ENCODE measurements around the gene UMPS.

Gene UMPS

GRCh38 chr3:124730129-124730940, at the start of gene UMPS:
Gene UMPS, plus strand, starts transcription at chr3:124730452. Its CDS starts 20 bp downstream, at chr3:124730472.
- H3K36me3 Mint-ChIP-seq (ENCODE audit: low read depth): peaks cover 37% of the 10 kb centered on the region
- peak within 1 kb of the TSS; percentile 100 for H3K4me3 Mint-ChIP-seq
- peaks cover 23% of the 10 kb centered on the region for H3K27me3 Mint-ChIP-seq
- H3K9me3 Mint-ChIP-seq: no peaks in the 10 kb centered on the region
- H3K27ac Mint-ChIP-seq: peak within 1 kb of the TSS; percentile 100
- peaks cover 43% of the 10 kb centered on the region for H3K4me1 Mint-ChIP-seq (ENCODE audit: low read depth)

GRCh38 chr3:124680521-124680920, 49.7 kb upstream of the UMPS start:
- Mint-ChIP-seq H3K4me1 (ENCODE audit: low read depth) (no peaks in the 10 kb centered on the region), H3K27ac (no peak overlapping the region), H3K36me3 (ENCODE audit: low read depth) (no peaks in the 10 kb centered on the region), H3K4me3 (no peak overlapping the region), H3K27me3 (peaks cover 4% of the 10 kb centered on the region), H3K9me3 (no peaks in the 10 kb centered on the region)

- no peaks in the 10 kb centered on the region for H3K4me1 Mint-ChIP-seq (ENCODE audit: low read depth)
- H3K27ac Mint-ChIP-seq: no peak overlapping the region
- H3K36me3 Mint-ChIP-seq (ENCODE audit: low read depth): no peaks in the 10 kb centered on the region
- no peak overlapping the region for H3K4me3 Mint-ChIP-seq
- peaks cover 5% of the 10 kb centered on the region for H3K27me3 Mint-ChIP-seq
- H3K9me3 Mint-ChIP-seq: no peaks in the 10 kb centered on the region
These were observed 48.0 kb upstream of the UMPS start for GRCh38 chr3:124682263-124682662.

GRCh38 chr3:124684459-124684858, 45.8 kb upstream of the UMPS start:
- H3K4me3 Mint-ChIP-seq: no peak overlapping the region
- no peaks in the 10 kb centered on the region for H3K9me3 Mint-ChIP-seq
- peaks cover 6% of the 10 kb centered on the region for H3K4me1 Mint-ChIP-seq (ENCODE audit: low read depth)
- H3K27ac Mint-ChIP-seq: no peak overlapping the region
- H3K36me3 Mint-ChIP-seq (ENCODE audit: low read depth): no peaks in the 10 kb centered on the region
- H3K27me3 Mint-ChIP-seq: peaks cover 17% of the 10 kb centered on the region

- Mint-ChIP-seq H3K27ac (no peak overlapping the region), H3K36me3 (ENCODE audit: low read depth) (no peaks in the 10 kb centered on the region), H3K4me1 (ENCODE audit: low read depth) (peaks cover 6% of the 10 kb centered on the region), H3K27me3 (peaks cover 17% of the 10 kb centered on the region), H3K4me3 (no peak overlapping the region), H3K9me3 (no peaks in the 10 kb centered on the region)
These were observed 45.2 kb upstream of the UMPS start for GRCh38 chr3:124685067-124685466.

DNA sequence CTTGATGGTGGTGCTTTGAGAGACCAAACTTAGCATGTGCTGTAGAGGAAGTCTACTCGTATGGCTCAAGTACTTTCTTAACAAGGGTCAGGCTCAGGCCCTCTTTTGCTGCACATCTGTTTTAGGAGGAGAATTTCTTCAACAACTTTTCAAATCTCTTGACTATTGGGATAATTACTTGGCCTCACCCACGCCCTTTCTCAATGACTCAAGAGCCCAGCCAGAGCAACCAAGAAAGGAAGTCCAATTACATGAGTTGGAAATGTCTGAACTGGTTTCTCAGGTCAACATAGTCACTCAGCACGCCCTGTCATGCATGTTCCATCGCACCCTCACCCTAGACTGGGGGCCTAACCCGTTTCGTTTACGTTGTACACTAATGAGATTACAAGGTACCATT, 44.8 kb upstream of the UMPS start:
- H3K4me1 Mint-ChIP-seq (ENCODE audit: low read depth): peaks cover 6% of the 10 kb centered on the region
- no peaks in the 10 kb centered on the region for H3K36me3 Mint-ChIP-seq (ENCODE audit: low read depth)
- H3K27ac Mint-ChIP-seq: no peak overlapping the region
- H3K27me3 Mint-ChIP-seq: peaks cover 17% of the 10 kb centered on the region
- no peaks in the 10 kb centered on the region for H3K9me3 Mint-ChIP-seq
- H3K4me3 Mint-ChIP-seq: no peak overlapping the region

GRCh38 chr3:124686028-124686670, 44.1 kb upstream of the UMPS start:
- Mint-ChIP-seq H3K4me1 (ENCODE audit: low read depth) (peaks cover 6% of the 10 kb centered on the region), H3K9me3 (no peaks in the 10 kb centered on the region), H3K27me3 (peaks cover 17% of the 10 kb centered on the region), H3K27ac (no peak overlapping the region), H3K4me3 (no peak overlapping the region), H3K36me3 (ENCODE audit: low read depth) (no peaks in the 10 kb centered on the region)

GRCh38 chr3:124688581-124689454, 41.4 kb upstream of the UMPS start:
- H3K4me1 Mint-ChIP-seq (ENCODE audit: low read depth): peaks cover 6% of the 10 kb centered on the region
- H3K4me3 Mint-ChIP-seq: no peak overlapping the region
- no peak overlapping the region for H3K27ac Mint-ChIP-seq
- H3K27me3 Mint-ChIP-seq: peaks cover 17% of the 10 kb centered on the region
- no peaks in the 10 kb centered on the region for H3K36me3 Mint-ChIP-seq (ENCODE audit: low read depth)
- no peaks in the 10 kb centered on the region for H3K9me3 Mint-ChIP-seq

DNA sequence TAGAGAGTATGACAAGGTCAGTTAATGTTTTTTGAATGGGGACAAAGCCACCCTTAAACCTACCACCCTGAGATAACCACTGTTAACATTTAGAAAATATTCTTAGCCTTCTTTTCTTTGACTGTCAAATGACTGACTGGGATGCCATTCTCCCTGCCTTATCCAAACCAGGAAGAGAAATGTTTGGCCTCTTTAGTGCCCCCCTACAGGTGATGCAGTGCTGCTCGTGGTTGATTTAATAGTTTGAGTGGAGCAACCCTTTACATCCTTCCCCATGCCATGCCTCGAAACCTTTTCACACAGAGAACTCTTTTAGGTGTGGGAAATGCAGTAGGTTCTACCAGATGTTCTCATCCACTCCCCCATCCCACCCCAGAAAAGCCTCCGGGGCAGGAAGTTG, 38.7 kb upstream of the UMPS start:
- Mint-ChIP-seq H3K27me3 (peaks cover 13% of the 10 kb centered on the region), H3K36me3 (ENCODE audit: low read depth) (no peaks in the 10 kb centered on the region), H3K4me3 (no peak overlapping the region), H3K27ac (no peak overlapping the region), H3K4me1 (ENCODE audit: low read depth) (peaks cover 6% of the 10 kb centered on the region), H3K9me3 (no peaks in the 10 kb centered on the region)

- H3K27me3 Mint-ChIP-seq: peaks cover 1% of the 10 kb centered on the region
- no peaks in the 10 kb centered on the region for H3K4me1 Mint-ChIP-seq (ENCODE audit: low read depth)
- no peaks in the 10 kb centered on the region for H3K36me3 Mint-ChIP-seq (ENCODE audit: low read depth)
- H3K9me3 Mint-ChIP-seq: no peaks in the 10 kb centered on the region
- no peak overlapping the region for H3K27ac Mint-ChIP-seq
- no peak overlapping the region for H3K4me3 Mint-ChIP-seq
These were observed 35.8 kb upstream of the UMPS start for GRCh38 chr3:124694486-124694885.

GRCh38 chr3:124695369-124695768, 34.9 kb upstream of the UMPS start:
- H3K4me1 Mint-ChIP-seq (ENCODE audit: low read depth): no peaks in the 10 kb centered on the region
- H3K9me3 Mint-ChIP-seq: no peaks in the 10 kb centered on the region
- H3K27me3 Mint-ChIP-seq: peaks cover 4% of the 10 kb centered on the region
- no peak overlapping the region for H3K4me3 Mint-ChIP-seq
- no peak overlapping the region for H3K27ac Mint-ChIP-seq
- no peaks in the 10 kb centered on the region for H3K36me3 Mint-ChIP-seq (ENCODE audit: low read depth)

DNA sequence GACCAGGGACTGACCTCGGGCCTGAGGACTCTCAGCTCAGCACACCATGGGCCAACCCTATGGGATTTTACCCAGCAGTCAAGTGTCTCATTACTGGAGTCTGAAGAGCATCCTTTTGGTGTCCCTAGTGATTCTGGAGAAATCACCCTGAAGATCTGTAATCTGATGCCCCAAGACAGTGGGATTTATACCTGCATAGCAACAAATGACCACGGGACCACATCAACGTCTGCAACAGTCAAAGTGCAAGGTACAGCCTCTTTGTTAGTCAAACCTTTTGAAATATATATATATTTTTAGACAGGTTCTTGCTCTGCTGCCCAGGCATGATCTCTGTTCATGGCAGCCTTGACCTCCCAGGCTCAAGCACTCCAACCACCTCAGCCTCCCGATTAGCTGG, 34.2 kb upstream of the UMPS start:
- Mint-ChIP-seq H3K4me3 (no peak overlapping the region), H3K9me3 (no peaks in the 10 kb centered on the region), H3K27me3 (peaks cover 10% of the 10 kb centered on the region), H3K4me1 (ENCODE audit: low read depth) (no peaks in the 10 kb centered on the region), H3K27ac (no peak overlapping the region), H3K36me3 (ENCODE audit: low read depth) (no peaks in the 10 kb centered on the region)

DNA sequence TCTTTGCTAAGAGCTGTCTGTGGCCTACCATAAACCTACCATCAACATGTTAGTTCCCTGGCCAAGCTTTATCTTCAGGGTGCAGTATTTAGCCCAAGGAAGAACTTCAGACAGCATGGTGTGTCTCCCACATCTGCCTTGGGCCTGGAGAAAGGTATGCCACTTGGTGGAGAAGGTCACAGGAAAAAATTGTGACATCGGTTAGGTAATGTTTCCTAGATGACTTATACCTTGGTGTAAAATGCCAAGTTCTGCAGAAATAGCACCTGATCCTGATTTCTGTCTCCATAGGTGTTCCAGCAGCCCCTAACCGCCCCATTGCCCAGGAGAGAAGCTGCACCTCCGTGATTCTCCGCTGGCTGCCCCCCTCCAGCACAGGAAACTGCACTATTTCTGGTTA, 33.0 kb upstream of the UMPS start:
- Mint-ChIP-seq H3K9me3 (no peaks in the 10 kb centered on the region), H3K27ac (no peak overlapping the region), H3K36me3 (ENCODE audit: low read depth) (no peaks in the 10 kb centered on the region), H3K4me1 (ENCODE audit: low read depth) (no peaks in the 10 kb centered on the region), H3K27me3 (peaks cover 15% of the 10 kb centered on the region), H3K4me3 (no peak overlapping the region)

GRCh38 chr3:124698030-124698770, 32.1 kb upstream of the UMPS start:
- H3K36me3 Mint-ChIP-seq (ENCODE audit: low read depth): no peaks in the 10 kb centered on the region
- no peak overlapping the region for H3K27ac Mint-ChIP-seq
- H3K27me3 Mint-ChIP-seq: peaks cover 20% of the 10 kb centered on the region
- H3K9me3 Mint-ChIP-seq: no peaks in the 10 kb centered on the region
- H3K4me3 Mint-ChIP-seq: no peak overlapping the region
- H3K4me1 Mint-ChIP-seq (ENCODE audit: low read depth): no peaks in the 10 kb centered on the region

Measured in stimulated activated naive CD8-positive, alpha-beta T cell treated with anti-CD3 and anti-CD28 coated beads, Interleukin-15, Interleukin-2, amounts not matched to agents 100 ng/mL and 50 ng/mL, for 24 hours (primary cell).